ENCODE results near the gene PEX11B.
A peak's percentile ranks its signal among the peaks of the same experiment; 100 is the strongest.

The PEX11B gene

DNA sequence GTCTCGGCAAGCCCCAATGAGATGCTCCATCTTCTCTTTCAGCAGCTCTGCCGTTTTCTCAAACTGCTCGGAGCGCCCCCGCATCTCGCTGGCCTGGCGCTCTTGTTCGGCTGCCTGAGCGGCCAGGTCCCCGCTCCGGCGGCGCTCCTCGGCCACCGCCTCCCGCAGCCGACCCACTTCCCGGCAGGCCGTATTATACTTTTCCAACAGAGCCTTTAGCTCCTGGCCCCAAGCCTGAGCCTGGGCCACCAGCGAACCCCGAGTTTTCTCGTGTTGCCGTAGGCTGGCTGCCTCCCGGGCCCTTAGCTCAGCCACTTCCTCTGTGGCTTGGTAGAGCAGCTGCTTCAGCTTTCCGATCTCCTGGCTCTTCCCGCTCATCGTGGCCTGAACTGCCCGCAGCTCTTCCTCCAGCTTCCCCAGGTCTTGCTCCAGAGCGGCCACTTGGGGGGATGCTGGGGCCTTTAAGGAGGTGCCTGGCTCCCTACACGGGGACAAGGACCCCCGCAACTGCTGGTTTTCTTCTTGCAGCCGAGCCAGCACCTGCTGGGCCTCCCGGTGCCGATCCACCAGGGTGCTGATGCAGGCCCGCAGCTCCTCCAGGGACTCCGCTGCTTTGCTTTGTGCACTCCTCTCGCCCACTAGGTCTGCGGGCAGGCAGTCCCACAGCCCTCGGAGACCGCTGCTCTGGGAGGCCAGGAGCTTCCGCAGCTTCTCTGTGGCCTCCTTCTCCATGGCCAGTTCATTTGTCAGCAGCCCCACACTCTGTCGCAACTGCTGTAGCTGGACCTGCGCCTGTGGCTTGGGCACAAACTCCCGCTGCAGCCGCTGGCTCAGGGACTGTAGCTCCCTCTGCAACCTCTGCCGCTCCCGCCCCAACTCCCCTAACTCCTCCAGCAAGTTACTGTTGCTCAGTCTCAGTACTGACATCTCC, 46.3 kb downstream of the PEX11B start:
- peak; percentile 5 to 24 (median 6) for DNase-seq (ENCODE audit: low read depth in 3 of 3)

DNA sequence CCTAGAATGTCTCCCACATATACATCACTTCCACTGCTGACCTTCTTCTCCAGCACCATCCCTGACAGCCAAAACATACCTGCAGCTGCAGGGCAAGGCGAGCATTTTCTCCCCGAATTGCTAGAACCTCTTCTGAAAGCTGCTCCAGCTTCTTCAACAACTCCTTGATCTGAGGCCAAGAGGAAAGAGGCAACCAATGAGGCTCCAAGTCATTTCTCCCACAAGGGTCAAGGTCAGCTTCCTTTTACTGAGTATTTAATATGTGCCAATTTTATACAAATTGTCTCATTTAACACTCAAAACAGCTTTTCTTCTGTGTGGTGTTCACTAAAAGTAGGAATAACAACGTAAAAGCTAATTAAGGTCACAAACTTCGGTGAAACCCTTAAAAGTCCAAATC, 50.3 kb downstream of the PEX11B start:
- no peak for DNase-seq (ENCODE audit: low read depth in 3 of 3)

DNA sequence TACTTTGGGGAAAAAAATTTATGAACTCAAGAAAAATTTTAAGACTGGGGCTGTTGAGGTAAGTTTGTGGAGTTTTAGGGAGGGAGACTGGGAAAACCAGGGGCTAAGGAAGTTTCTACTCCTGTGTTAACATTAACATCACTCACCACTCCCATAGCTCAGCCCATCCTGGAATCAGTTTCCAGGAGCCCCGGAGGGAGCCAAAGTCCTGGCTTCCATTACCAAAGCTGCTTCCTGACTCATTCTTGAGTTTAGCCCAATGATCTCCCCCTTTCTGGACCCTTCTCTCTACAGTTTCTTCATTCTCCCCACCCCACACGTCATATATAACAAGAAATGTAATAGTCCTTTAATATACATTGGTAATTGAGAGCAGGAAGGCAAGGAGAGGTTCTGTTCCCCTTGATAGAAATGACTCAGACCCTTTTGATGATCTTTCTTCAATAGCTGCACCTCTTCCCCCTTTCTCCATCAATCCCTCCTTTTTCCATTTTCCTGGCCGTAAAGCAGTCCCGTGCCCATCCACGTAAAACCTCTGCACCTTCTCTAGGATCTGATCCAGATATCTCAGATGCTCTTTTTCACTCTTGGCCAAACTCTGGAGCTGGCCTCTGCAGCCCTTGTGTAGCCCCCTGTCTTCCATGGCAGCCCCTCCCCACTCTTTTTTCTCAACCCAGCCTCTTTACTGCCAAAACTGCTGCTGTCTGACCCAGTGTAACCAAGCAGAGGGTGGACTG, 55.1 kb downstream of the PEX11B start:
- no peak for DNase-seq (ENCODE audit: low read depth in 3 of 3)
